ENCODE measurements around the gene SF3B5. TPM values are rescaled to one million over a fixed set of nuclear protein-coding genes. Genes with fewer than 3 reads are reported as not detected.

SF3B5 gene
- total and polyA plus RNA-seq, 9 of the 15 experiments (the other 6 are each of a cell fraction or from before 2014, with no cell fraction given): 238 to 1,211 (median 407) TPM

- DNase-seq (ENCODE audit: extremely low read depth in 1 of 4, low spot score in 3 of 4) (no peak), ATAC-seq (no peak), FAIRE-seq (no peak)
- Histone ChIP-seq H3K79me2 (ENCODE audit: control insufficient read depth, insufficient read depth, low read length) (no peaks in the 10 kb centered on the region), H3K4me3 (no peak overlapping the region), H3K9ac (ENCODE audit: insufficient read depth in 1 of 2, low read depth in 2 of 2, low read length in 2 of 2) (0 out of 4 replicates have a peak overlapping the region, but pooled peaks of 1 of the 2 experiments have one; percentile 33), H3K27ac (ENCODE audit: extremely low read depth, low read depth, low read length) (no peak overlapping the region), H3K4me1 (replicated peaks in 1 of 2; ENCODE audit: control insufficient read depth in 2 of 2, insufficient read depth in 2 of 2, low read length in 2 of 2) (peaks cover 6 to 20% of the 10 kb centered on the region in 2 experiments), H3K27me3 (ENCODE audit: control insufficient read depth in 2 of 2, insufficient read depth in 2 of 2, low read length in 2 of 2) (no peaks in the 10 kb centered on the region), H3K9me3 (replicated peaks; ENCODE audit: control insufficient read depth, insufficient read depth, low read depth, low read length) (no peaks in the 10 kb centered on the region), H2AFZ (ENCODE audit: low read depth, low read length) (0 out of 2 replicates have a peak overlapping the region, but pooled peaks have one; percentile 93), H4K20me1 (replicated peaks; ENCODE audit: control insufficient read depth, insufficient read depth, low read length) (no peaks in the 10 kb centered on the region), H3K4me2 (ENCODE audit: insufficient read depth, low read length) (no peak overlapping the region), H3K9me1 (ENCODE audit: control insufficient read depth, insufficient read depth, low read length) (no peaks in the 10 kb centered on the region), H3K36me3 (ENCODE audit: control insufficient read depth, insufficient read depth, low read length) (peaks cover under 1% of the 10 kb centered on the region)
- BruUV-seq (replicated peaks): no TSS peak
- in situ Hi-C loops (cut with MboI): no loop called here
- intact Hi-C loops (cut with micrococcal nuclease): loop anchor here (2.0 kb wide), 1 partner anchor 146 kb away; no protein-coding TSS in a partner anchor
- ChIA-PET POLR2A (no interaction called here), CTCF (ENCODE audit: low intra/inter-chr PET ratio) (interaction anchor here (1.8 kb wide), 1 partner anchor 147 kb away, joined by 7 read pairs; no protein-coding TSS in a partner anchor)
- TF ChIP-seq MYBL2 (IDR thresholded peaks at IDR 0.05; ENCODE audit: low read depth) (no peak), MYBL2 (CRISPR knock-in tag; IDR thresholded peaks at IDR 0.05; ENCODE audit: borderline replicate concordance) (no peak), RFX1 (IDR thresholded peaks at IDR 0.05) (0 out of 2 replicates have a peak, but pooled peaks have one; percentile 4), ZNF395 (CRISPR knock-in tag; IDR thresholded peaks at IDR 0.05) (no peak), GTF2A2 (tag; IDR thresholded peaks at IDR 0.05) (no peak), ZBTB11 (CRISPR knock-in tag; IDR thresholded peaks at IDR 0.05) (no peak), PPARD (CRISPR knock-in tag; IDR thresholded peaks at IDR 0.05) (no peak), NCOA2 (IDR thresholded peaks at IDR 0.05; ENCODE audit: partially characterized antibody in 2 of 2) (peak in 1 of 2 experiments; percentile 12), EP400 (IDR thresholded peaks at IDR 0.05) (no peak), POLR3G (IDR thresholded peaks at IDR 0.05; ENCODE audit: extremely low read depth, insufficient read length, insufficient replicate concordance) (no peak), ZNF699 (CRISPR knock-in tag; IDR thresholded peaks at IDR 0.05; ENCODE audit: insufficient replicate concordance) (no peak)
- TF ChIP-seq, protein P1, sequence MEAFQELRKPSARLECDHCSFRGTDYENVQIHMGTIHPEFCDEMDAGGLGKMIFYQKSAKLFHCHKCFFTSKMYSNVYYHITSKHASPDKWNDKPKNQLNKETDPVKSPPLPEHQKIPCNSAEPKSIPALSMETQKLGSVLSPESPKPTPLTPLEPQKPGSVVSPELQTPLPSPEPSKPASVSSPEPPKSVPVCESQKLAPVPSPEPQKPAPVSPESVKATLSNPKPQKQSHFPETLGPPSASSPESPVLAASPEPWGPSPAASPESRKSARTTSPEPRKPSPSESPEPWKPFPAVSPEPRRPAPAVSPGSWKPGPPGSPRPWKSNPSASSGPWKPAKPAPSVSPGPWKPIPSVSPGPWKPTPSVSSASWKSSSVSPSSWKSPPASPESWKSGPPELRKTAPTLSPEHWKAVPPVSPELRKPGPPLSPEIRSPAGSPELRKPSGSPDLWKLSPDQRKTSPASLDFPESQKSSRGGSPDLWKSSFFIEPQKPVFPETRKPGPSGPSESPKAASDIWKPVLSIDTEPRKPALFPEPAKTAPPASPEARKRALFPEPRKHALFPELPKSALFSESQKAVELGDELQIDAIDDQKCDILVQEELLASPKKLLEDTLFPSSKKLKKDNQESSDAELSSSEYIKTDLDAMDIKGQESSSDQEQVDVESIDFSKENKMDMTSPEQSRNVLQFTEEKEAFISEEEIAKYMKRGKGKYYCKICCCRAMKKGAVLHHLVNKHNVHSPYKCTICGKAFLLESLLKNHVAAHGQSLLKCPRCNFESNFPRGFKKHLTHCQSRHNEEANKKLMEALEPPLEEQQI (IDR thresholded peaks at IDR 0.05): no peak
- 64% methylated on average over 3 of the region's 3 CpGs for WGBS (ENCODE audit: insufficient coverage, low coverage, missing lambda C conversion rate)
Measured at GRCh38 chr6:144086959-144087358, 8.4 kb downstream of the SF3B5 start.
